Measurements from ENCODE around the gene POMP. TPM values are rescaled to one million over a fixed set of nuclear protein-coding genes. Genes with fewer than 3 reads are reported as not detected.

Gene POMP
- total RNA-seq, 1 experiment from 2014 or later = 102 TPM

- no peak overlapping the region; a peak in 1 of 7 replicates for H3K27ac Mint-ChIP-seq
- Histone ChIP-seq H2BK20ac (ENCODE audit: low read depth, low read length, poor library complexity, severe bottlenecking) (no peak overlapping the region), H3K27me3 (ENCODE audit: insufficient read depth, low read length) (no peaks in the 10 kb centered on the region), H3K18ac (ENCODE audit: insufficient read length, low read depth, low read length) (no peak overlapping the region), H3K27ac (ENCODE audit: insufficient read length, low read depth, low read length) (no peak overlapping the region), H3T11ph (ENCODE audit: low read length) (no peak overlapping the region), H4K5ac (ENCODE audit: insufficient read length, low read depth, low read length) (no peak overlapping the region), H3K9me3 (ENCODE audit: control insufficient read depth, low read depth, low read length) (no peaks in the 10 kb centered on the region), H3K4ac (ENCODE audit: low read depth, low read length) (no peak overlapping the region), H3K79me2 (ENCODE audit: insufficient read depth, low read length) (no peaks in the 10 kb centered on the region), H2BK120ac (ENCODE audit: low read depth, low read length, poor library complexity, severe bottlenecking) (no peak overlapping the region), H2AK5ac (ENCODE audit: insufficient read length, low read length) (no peak overlapping the region), H3K56ac (ENCODE audit: insufficient read length, low read depth, low read length) (no peak overlapping the region), H2BK5ac (ENCODE audit: insufficient read length, low read length) (no peak overlapping the region), H3K4me2 (ENCODE audit: insufficient read depth, insufficient read length, low read length) (no peak overlapping the region), H3K23ac (ENCODE audit: insufficient read length, low read depth, low read length) (no peak overlapping the region), H3K9ac (ENCODE audit: extremely low read depth, insufficient read length, low read length) (no peak overlapping the region), H2BK15ac (ENCODE audit: low read depth, low read length) (no peak overlapping the region), H4K20me1 (ENCODE audit: control insufficient read depth, insufficient read depth, insufficient read length) (no peaks in the 10 kb centered on the region), H3K4me1 (ENCODE audit: insufficient read depth, low read length) (no peaks in the 10 kb centered on the region), H4K8ac (replicated peaks; ENCODE audit: insufficient read length, low read depth, low read length) (no peak overlapping the region), H3K23me2 (ENCODE audit: insufficient read length, low read depth, low read length, poor library complexity, severe bottlenecking) (no peaks in the 10 kb centered on the region), H3K14ac (ENCODE audit: insufficient read depth, low read length) (no peak overlapping the region), H2BK12ac (ENCODE audit: insufficient read length, low read depth, low read length) (no peak overlapping the region), H2AFZ (ENCODE audit: low read length) (no peak overlapping the region), H3K79me1 (ENCODE audit: insufficient read depth, low read depth, low read length, poor library complexity, severe bottlenecking) (no peaks in the 10 kb centered on the region), H4K91ac (ENCODE audit: insufficient read length, low read depth, low read length) (no peak overlapping the region)
- H3K9me3 Mint-ChIP-seq = peaks cover 3% of the 10 kb centered on the region in 2 experiments; a peak in 1 of 5 replicates
- no peaks in the 10 kb centered on the region; a peak in 1 of 7 replicates for H3K36me3 Mint-ChIP-seq (ENCODE audit: insufficient read depth in 1 of 3, low read depth in 3 of 3)
- no peak for TF ChIP-seq CTCF (conservative IDR thresholded peaks at IDR 0.05)
- WGBS (ENCODE audit: extremely low coverage, insufficient read length, low lambda C conversion rate) = no CpG with 5 or more reads among the region's 3 CpGs
- H3K4me3 Mint-ChIP-seq = no peak overlapping the region
- H3K27me3 Mint-ChIP-seq (ENCODE audit: low read depth) = no peaks in the 10 kb centered on the region
- DNase-seq = no peak
- H3K4me1 Mint-ChIP-seq = peaks cover 16 to 17% of the 10 kb centered on the region in 2 experiments
These were observed 21.1 kb upstream of the POMP start for GRCh38 chr13:28637714-28638355.

All from H9 (cell line).